ENCODE results near the gene RGPD5. TPM values are rescaled to one million over a fixed set of nuclear protein-coding genes. Genes with fewer than 3 reads are reported as not detected.
"Not testable (repeated sequence)": the region's sequence is repeated elsewhere in the genome, so short reads cannot be mapped to it uniquely, and the experiment has no call there.

Gene RGPD5
- total RNA-seq, 5 donors from 2014 or later (not counting 1 experiment from before 2014, with no cell fraction given): 58.4 to 187 (median 92.5) TPM

DNA sequence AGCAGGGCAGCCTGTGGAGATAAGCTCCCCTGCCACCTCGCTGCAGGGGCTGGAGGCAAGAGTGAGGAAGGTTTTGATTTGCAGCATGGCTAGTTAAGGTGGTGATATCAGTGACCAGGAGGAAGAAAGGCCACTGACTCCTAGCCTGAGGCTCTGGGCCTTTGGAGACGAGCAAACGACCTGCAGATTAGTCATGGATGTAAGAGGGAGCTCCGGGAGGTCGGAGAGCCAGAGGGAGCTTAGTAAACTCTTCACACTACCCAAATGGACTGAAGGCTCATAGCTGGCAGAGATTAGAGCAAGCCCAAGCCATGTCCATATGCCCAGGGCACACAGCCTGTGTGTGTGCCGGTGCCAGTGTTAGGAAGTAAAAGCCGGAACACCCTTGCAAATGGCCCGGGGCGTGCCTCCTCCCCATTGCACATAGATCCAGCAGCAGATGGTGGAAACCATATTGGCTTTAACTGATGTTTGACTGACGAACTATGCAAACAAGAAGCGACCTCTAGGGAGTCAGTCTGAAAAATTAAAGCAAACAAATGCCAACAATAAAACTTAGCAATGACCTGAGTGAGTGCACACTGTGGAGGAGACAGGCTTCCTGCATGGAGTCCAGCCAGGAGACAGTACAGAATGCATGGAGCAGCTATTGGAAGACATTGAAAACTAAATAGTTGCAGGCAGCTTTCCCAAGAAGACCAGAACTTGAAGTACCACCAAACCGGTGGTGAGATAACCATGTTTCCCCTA, 2.4 kb upstream of the RGPD5 start:
- H3K4me1 ChIP-seq (ENCODE audit: control insufficient read depth in 1 of 2, extremely low read depth in 1 of 2, insufficient read depth in 2 of 2, low read length in 2 of 2); POLR2A ChIA-PET; ATAC-seq (replicated peaks in 1 of 4); H3K27ac ChIP-seq (ENCODE audit: low read length); H3K4me3 ChIP-seq (ENCODE audit: control insufficient read depth in 1 of 2, extremely low read depth in 1 of 2, low read length in 1 of 2); H3K4me1 Mint-ChIP-seq; H3K36me3 Mint-ChIP-seq; DNase-seq; H3K27me3 ChIP-seq (replicated peaks in 1 of 2; ENCODE audit: control insufficient read depth in 2 of 2, extremely low read depth in 1 of 2, insufficient read depth in 2 of 2, low read length in 1 of 2); H3K27ac Mint-ChIP-seq; H3K9me3 ChIP-seq; H3K36me3 ChIP-seq (ENCODE audit: control insufficient read depth in 2 of 2, extremely low read depth in 1 of 2, insufficient read depth in 1 of 2, low read length in 1 of 2); H3K27me3 Mint-ChIP-seq; H3K9me3 Mint-ChIP-seq; CTCF ChIA-PET; H3K4me3 Mint-ChIP-seq: not testable (repeated sequence)
- no CpG with 5 or more reads among the region's 12 CpGs for WGBS (ENCODE audit: insufficient coverage)

DNA sequence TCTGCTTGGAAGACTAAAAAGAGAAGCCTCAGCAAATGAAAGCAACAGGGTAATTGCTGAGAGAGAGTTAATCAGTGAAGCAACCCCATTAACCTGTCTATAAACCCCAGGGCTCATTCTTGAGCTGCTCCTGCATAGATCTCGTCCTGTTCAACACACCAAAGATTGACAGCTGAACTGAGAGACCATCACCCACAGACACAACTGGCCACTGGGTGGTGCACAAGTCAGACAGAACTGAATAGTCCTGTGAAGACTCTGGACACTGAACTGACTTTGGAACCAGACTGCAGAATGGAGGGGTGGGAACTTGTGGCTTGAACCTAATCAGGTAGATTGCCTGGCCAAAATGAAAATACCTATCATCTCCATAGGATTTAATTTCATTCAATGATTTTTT, 1.4 kb upstream of the RGPD5 start:
- not testable (repeated sequence) for H3K4me3 Mint-ChIP-seq, H3K27ac Mint-ChIP-seq

DNA sequence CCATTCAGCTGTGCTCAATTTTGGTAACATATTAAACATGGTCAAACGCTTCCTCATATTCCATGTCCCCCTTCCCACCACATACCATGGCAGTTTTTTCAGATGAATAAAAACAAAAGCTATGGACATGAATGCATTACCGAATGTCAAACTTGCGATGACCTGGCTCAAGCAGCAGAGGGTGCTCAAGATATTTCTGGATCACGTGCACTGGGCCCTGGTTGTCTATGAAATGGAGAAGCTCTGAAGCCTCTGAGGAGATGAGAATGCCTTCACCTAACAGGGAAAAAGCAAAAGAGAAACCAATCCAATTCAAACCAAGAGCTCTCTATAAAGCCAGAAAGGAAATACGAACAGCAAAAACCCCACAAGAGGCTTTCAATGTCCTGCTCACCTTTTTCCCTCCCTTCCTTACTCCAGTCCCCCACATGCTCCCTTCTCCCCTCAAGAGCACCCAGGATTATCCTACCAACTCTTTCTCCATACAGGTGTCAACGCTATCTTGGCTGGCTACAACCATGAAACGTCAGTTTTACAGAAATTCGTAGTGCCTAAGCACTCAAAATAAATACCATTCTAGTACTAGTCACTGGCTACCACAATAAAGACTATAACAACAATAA, 77.1 kb downstream of the RGPD5 start:
- H3K27ac Mint-ChIP-seq; POLR2A ChIA-PET; H3K27me3 ChIP-seq (replicated peaks in 1 of 2; ENCODE audit: control insufficient read depth in 2 of 2, extremely low read depth in 1 of 2, insufficient read depth in 2 of 2, low read length in 1 of 2); H3K27ac ChIP-seq (ENCODE audit: low read length); H3K36me3 ChIP-seq (ENCODE audit: control insufficient read depth in 2 of 2, extremely low read depth in 1 of 2, insufficient read depth in 1 of 2, low read length in 1 of 2); H3K4me1 ChIP-seq (ENCODE audit: control insufficient read depth in 1 of 2, extremely low read depth in 1 of 2, insufficient read depth in 2 of 2, low read length in 2 of 2); H3K36me3 Mint-ChIP-seq; H3K9me3 Mint-ChIP-seq; H3K4me3 Mint-ChIP-seq; CTCF ChIA-PET; H3K4me3 ChIP-seq (ENCODE audit: control insufficient read depth in 1 of 2, extremely low read depth in 1 of 2, low read length in 1 of 2); DNase-seq; H3K4me1 Mint-ChIP-seq; H3K9me3 ChIP-seq; H3K27me3 Mint-ChIP-seq: not testable (repeated sequence)
- WGBS (ENCODE audit: insufficient coverage): no CpG with 5 or more reads among the region's 8 CpGs
- peak; percentile 55 to 72 (median 64) for ATAC-seq (replicated peaks in 1 of 4)

More for the DNA sequence above, 1.4 kb upstream of the RGPD5 start:
- H3K9me3 ChIP-seq; H3K36me3 Mint-ChIP-seq; H3K4me1 Mint-ChIP-seq; H3K4me3 ChIP-seq (ENCODE audit: control insufficient read depth in 1 of 2, extremely low read depth in 1 of 2, low read length in 1 of 2); H3K27me3 ChIP-seq (replicated peaks in 1 of 2; ENCODE audit: control insufficient read depth in 2 of 2, extremely low read depth in 1 of 2, insufficient read depth in 2 of 2, low read length in 1 of 2); H3K4me1 ChIP-seq (ENCODE audit: control insufficient read depth in 1 of 2, extremely low read depth in 1 of 2, insufficient read depth in 2 of 2, low read length in 2 of 2); H3K36me3 ChIP-seq (ENCODE audit: control insufficient read depth in 2 of 2, extremely low read depth in 1 of 2, insufficient read depth in 1 of 2, low read length in 1 of 2); CTCF ChIA-PET; ATAC-seq (replicated peaks in 1 of 4); POLR2A ChIA-PET; H3K27me3 Mint-ChIP-seq; H3K9me3 Mint-ChIP-seq; H3K27ac ChIP-seq (ENCODE audit: low read length); DNase-seq: not testable (repeated sequence)
- no CpG with 5 or more reads among the region's 1 CpG for WGBS (ENCODE audit: insufficient coverage)

GRCh38 chr2:109876625-109877024, 82.5 kb downstream of the RGPD5 start:
- DNase-seq; CTCF ChIA-PET; H3K4me1 ChIP-seq (ENCODE audit: control insufficient read depth in 1 of 2, extremely low read depth in 1 of 2, insufficient read depth in 2 of 2, low read length in 2 of 2); ATAC-seq (replicated peaks in 1 of 4); H3K27me3 ChIP-seq (replicated peaks in 1 of 2; ENCODE audit: control insufficient read depth in 2 of 2, extremely low read depth in 1 of 2, insufficient read depth in 2 of 2, low read length in 1 of 2); H3K4me3 ChIP-seq (ENCODE audit: control insufficient read depth in 1 of 2, extremely low read depth in 1 of 2, low read length in 1 of 2); POLR2A ChIA-PET; H3K36me3 ChIP-seq (ENCODE audit: control insufficient read depth in 2 of 2, extremely low read depth in 1 of 2, insufficient read depth in 1 of 2, low read length in 1 of 2); H3K9me3 Mint-ChIP-seq; H3K9me3 ChIP-seq; H3K36me3 Mint-ChIP-seq; H3K4me3 Mint-ChIP-seq; H3K4me1 Mint-ChIP-seq; H3K27me3 Mint-ChIP-seq; H3K27ac Mint-ChIP-seq; H3K27ac ChIP-seq (ENCODE audit: low read length): not testable (repeated sequence)
- no CpG with 5 or more reads among the region's 3 CpGs for WGBS (ENCODE audit: insufficient coverage)

DNA sequence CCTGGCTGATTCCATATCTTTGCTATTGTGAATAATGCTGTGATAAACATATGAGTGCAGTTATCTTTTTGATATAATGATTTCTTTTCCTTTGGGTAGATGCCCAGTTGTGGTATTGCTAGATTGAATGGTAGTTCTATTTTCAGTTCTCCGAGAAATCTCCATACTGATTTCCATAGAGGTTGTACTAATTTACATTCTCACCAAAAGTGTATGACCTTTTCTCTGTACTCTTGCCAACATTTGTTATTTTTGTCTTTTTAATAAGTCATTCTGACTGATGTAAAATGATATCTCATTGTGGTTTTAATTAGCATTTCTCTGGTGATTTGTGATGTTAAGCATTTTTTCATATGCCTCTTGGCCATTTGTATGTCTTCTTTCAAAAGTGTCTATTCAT, 88.0 kb downstream of the RGPD5 start:
- H3K27me3 ChIP-seq (replicated peaks in 1 of 2; ENCODE audit: control insufficient read depth in 2 of 2, extremely low read depth in 1 of 2, insufficient read depth in 2 of 2, low read length in 1 of 2); H3K36me3 ChIP-seq (ENCODE audit: control insufficient read depth in 2 of 2, extremely low read depth in 1 of 2, insufficient read depth in 1 of 2, low read length in 1 of 2); H3K4me1 ChIP-seq (ENCODE audit: control insufficient read depth in 1 of 2, extremely low read depth in 1 of 2, insufficient read depth in 2 of 2, low read length in 2 of 2); H3K27ac ChIP-seq (ENCODE audit: low read length); H3K9me3 ChIP-seq; H3K27me3 Mint-ChIP-seq; DNase-seq; POLR2A ChIA-PET; CTCF ChIA-PET; ATAC-seq (replicated peaks in 1 of 4); H3K4me3 Mint-ChIP-seq; H3K27ac Mint-ChIP-seq; H3K4me1 Mint-ChIP-seq; H3K9me3 Mint-ChIP-seq; H3K4me3 ChIP-seq (ENCODE audit: control insufficient read depth in 1 of 2, extremely low read depth in 1 of 2, low read length in 1 of 2); H3K36me3 Mint-ChIP-seq: not testable (repeated sequence)
- WGBS (ENCODE audit: insufficient coverage): no CpG with 5 or more reads among the region's 1 CpG

DNA sequence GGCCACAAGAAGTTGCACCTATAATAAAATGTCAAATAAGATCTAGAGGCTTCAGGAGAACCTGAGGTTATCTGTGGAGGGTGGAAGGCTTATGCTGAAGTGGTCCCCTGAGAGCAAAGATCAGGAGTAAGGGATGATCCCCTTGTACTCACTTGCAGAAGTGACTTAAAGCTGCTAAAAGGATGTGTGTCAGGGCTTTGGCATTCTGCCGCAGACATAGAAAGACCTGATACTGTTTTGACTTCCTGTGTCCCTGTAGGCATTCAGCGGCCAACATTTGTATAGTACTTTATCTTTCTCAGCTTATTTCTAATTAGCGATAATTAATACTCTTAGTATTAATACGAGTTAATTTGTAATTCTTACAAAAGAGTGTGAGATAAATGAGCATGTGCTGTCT, 94.3 kb downstream of the RGPD5 start:
- H3K27ac Mint-ChIP-seq; CTCF ChIA-PET; H3K9me3 ChIP-seq; H3K9me3 Mint-ChIP-seq; H3K4me1 ChIP-seq (ENCODE audit: control insufficient read depth in 1 of 2, extremely low read depth in 1 of 2, insufficient read depth in 2 of 2, low read length in 2 of 2); H3K27me3 Mint-ChIP-seq; H3K4me1 Mint-ChIP-seq; H3K36me3 ChIP-seq (ENCODE audit: control insufficient read depth in 2 of 2, extremely low read depth in 1 of 2, insufficient read depth in 1 of 2, low read length in 1 of 2); H3K27ac ChIP-seq (ENCODE audit: low read length); H3K4me3 Mint-ChIP-seq; DNase-seq; H3K4me3 ChIP-seq (ENCODE audit: control insufficient read depth in 1 of 2, extremely low read depth in 1 of 2, low read length in 1 of 2); ATAC-seq (replicated peaks in 1 of 4); H3K27me3 ChIP-seq (replicated peaks in 1 of 2; ENCODE audit: control insufficient read depth in 2 of 2, extremely low read depth in 1 of 2, insufficient read depth in 2 of 2, low read length in 1 of 2); H3K36me3 Mint-ChIP-seq; POLR2A ChIA-PET: not testable (repeated sequence)
- WGBS (ENCODE audit: insufficient coverage): no CpG with 5 or more reads among the region's 4 CpGs

- H3K9me3 Mint-ChIP-seq; H3K36me3 Mint-ChIP-seq; H3K36me3 ChIP-seq (ENCODE audit: control insufficient read depth in 2 of 2, extremely low read depth in 1 of 2, insufficient read depth in 1 of 2, low read length in 1 of 2); H3K9me3 ChIP-seq; H3K4me3 ChIP-seq (ENCODE audit: control insufficient read depth in 1 of 2, extremely low read depth in 1 of 2, low read length in 1 of 2); H3K27me3 Mint-ChIP-seq; H3K27ac Mint-ChIP-seq; POLR2A ChIA-PET; H3K4me1 Mint-ChIP-seq; ATAC-seq (replicated peaks in 1 of 4); H3K27me3 ChIP-seq (replicated peaks in 1 of 2; ENCODE audit: control insufficient read depth in 2 of 2, extremely low read depth in 1 of 2, insufficient read depth in 2 of 2, low read length in 1 of 2); H3K4me1 ChIP-seq (ENCODE audit: control insufficient read depth in 1 of 2, extremely low read depth in 1 of 2, insufficient read depth in 2 of 2, low read length in 2 of 2); CTCF ChIA-PET; H3K27ac ChIP-seq (ENCODE audit: low read length); H3K4me3 Mint-ChIP-seq; DNase-seq: not testable (repeated sequence)
- WGBS (ENCODE audit: insufficient coverage): no CpG with 5 or more reads among the region's 4 CpGs
These were observed 95.8 kb downstream of the RGPD5 start for GRCh38 chr2:109889909-109890308.

All from T-cell (primary cell).